Stimulated activated CD8-positive, alpha-beta memory T cell treated with anti-CD3 and anti-CD28 coated beads, Interleukin-15, amount 100 ng/mL, for 48 hours (primary cell): ENCODE results near the gene SRSF5.

Experiments used
- DNase-seq, 2 donors: peaks; one replicate each; pipeline ENCODE4 v3.0.0-alpha.2; 2020; ENCODE audit warnings: low read depth in 2 of 2

SRSF5 gene

DNA sequence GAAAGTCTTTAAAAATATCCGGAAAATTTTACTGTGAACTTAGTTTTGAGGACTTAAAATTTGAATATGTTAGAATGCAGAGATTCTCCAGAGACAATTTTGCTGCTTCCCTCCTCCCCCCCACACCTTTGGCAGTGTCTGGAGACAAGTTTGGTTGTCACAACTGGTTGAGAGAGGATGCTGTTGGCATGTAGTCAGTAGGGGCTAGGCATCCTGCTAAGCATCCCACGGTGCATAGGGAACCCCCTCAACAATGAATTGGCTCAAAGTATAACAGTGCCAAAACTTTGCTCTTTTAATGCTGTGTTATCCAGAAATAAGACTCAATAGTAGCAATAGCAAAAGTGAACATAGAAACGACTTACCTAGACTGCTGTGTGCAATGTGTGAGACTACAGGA lies 3.6 kb downstream of the SRSF5 start:
- no peak for DNase-seq

DNA sequence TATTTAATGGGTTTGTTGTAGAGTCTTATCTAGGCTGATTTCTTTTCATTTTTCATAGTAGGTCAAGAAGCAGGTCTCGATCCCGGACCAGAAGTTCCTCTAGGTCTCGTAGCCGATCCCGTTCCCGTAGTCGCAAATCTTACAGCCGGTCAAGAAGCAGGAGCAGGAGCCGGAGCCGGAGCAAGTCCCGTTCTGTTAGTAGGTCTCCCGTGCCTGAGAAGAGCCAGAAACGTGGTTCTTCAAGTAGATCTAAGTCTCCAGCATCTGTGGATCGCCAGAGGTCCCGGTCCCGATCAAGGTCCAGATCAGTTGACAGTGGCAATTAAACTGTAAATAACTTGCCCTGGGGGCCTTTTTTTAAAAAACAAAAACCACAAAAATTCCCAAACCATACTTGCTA lies 4.2 kb downstream of the SRSF5 start:
- DNase-seq = no peak

DNA sequence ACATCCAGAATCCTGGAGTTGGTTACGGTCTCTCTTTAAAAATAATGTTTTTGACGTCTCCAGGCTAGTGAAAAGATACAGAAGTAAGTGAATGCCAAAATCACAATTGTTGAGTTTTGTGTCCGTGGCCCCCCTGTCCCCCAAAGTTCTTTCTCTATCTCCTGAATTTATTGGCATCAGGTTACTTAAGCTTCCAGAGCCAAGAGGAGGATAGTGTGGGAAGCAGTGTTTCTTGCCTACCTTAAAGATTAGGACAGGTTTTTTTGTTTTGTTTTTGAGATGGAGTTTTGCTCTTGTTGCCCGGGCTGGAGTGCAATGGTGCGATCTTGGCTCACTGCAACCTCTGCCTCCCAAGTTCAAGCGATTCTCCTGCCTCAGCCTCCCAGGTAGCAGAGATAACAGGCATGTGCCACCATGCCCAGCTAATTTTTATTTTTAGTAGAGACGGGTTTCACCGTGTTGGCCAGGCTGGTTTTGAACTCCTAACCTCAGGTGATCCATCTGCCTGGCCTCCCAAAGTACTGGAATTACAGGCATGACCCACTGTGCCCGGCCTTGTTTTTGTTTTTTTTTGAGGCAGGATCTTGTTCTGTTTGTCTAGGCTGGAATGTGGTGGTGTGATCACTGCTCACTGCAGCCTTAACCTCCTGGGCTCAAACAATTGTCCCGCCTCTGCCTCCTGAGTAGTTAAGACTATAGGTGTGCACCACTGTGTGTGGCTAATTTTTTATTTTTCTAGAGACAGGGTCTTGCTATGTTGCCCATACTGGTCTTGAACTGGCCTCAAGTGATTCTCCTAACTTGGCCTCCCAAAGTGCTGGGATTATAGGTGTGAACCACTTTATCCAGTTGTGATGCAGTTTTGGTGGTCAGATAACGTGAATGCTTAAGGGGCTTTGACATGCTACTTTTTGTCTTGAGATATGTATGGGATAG lies 5.4 kb downstream of the SRSF5 start:
- no peak for DNase-seq

DNA sequence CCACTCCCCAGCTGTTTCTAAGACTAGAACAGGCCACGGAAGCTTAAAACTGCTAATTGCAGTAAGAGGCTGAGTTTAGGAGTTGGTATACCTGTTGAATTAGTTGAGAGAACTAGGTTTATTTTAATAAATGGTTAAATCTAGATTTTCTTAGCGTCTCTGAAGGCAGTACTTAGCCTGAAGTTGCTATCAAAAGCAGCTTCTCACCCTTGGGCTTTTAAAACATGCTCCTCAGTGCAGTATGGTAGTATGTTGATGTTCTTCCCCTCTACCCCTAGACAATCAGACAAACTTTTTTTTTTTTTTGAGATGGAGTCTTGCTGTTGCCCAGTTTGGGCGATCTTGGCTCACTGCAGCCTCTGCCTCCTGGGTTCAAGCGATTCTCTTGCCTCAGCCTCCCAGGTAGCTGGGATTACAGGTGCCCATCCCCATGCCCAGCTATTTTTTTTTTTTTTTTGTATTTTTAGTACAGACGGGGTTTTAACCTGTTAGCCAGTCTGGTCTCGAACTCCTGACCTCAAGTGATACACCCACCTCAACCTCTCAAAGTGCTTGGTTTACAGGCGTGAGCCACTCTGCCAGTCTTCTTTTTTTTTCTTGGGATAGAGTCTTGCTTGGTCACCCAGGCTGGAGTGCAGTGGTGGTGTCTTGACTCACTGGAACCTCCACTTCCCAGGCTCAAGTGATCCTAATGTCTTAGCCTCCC lies 6.8 kb downstream of the SRSF5 start:
- DNase-seq = no peak

DNA sequence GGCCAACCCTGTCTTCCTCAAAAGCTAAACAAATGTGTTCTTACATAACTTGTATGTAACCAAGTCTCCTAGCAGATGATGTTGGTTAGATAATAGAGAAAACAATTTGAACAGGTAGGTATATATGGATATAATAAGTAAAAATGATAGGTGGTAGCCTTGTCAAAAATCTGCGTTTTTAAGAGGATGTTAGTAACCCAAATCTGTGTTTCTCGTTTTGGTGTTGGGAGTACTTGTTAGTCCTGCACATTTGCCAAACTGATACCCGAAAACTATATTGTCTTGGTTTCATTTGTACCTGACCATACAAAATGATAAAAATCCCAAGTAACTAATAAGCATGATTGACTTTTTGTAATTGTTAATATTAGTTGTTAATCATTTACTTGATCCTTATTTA lies 8.1 kb downstream of the SRSF5 start:
- no peak for DNase-seq

DNA sequence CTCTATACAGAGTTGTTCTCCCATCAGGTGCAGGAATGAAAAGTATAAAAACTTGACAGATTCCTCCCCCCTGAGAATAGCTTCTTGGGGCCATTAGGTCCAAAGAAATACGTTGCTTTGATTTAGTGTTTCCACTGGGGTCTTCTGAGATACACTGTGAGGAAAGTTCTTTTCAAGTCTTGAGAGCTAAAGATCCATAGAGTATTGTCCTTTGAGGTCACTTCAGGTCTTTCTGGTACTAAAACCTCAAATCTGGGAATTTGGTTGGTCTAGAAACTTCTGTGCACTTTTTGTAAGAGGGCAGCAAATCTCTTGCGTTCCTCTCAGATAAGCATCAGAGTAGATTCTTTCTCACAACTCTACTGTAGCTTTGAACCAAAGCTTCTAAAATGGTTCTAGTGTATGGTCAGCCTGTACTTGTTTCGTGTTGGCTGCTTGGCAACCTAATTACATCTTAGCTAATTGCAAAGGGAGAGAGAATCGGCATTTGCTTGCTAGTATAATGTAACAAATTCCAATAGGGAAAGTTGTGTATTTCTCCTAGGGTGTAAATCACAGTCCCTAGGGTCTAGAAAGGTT lies 10.0 kb downstream of the SRSF5 start:
- DNase-seq = no peak

DNA sequence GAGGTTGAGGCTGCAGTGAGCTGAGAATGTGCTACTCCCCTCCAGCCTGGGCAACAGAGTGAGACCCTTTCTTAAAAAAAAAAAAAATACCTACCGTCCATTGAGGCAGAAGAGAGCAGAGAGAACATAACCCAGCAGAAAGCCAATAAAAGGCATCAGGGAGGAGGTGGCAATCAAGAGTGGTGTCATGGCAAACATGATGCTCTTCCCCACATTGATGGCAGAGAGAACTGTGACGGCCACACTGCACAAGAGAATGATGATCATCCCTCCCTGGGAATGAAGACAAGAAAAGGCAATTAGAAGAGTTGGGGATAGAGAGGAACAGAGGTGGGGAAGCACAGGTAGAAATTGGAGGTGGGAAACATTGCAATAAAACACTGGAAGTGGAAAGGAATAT lies 12.1 kb downstream of the SRSF5 start:
- no peak for DNase-seq

DNA sequence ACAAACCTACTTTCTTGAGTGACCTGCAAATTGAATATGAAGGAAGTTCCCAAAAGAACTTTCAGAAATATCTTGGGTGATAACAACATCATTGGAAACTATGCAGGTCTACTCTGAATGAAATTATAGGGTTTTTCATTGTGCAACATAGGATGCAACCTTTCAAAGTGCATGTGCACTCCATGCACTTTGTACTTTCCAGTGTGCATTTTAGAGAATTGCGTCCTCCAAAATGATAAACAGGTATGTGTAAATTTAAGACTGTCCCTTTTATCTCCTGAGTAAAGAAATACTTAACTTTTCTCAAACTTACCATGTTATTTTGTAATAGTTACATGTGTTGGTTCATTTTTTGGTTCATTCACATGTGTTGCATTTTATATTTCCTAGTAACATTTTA lies 13.2 kb downstream of the SRSF5 start:
- DNase-seq = no peak

DNA sequence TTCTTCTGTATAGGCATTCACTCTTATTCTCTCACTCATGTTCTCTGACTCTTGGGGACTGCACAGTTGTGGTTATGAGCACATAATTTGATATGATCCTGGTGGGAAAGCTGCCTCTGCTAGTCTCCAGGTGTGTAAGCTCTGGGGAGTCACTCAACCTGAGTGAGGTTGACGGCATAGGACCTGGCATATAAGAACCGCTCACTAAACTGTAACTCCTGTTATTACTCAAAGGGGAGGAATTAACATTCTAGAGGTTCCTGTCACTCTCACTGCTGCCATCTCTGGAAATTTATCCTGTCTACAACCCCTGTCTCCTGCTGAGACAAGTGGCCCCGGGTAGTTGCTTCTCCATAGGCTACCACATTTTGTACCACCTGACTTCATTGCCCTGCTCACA lies 14.0 kb downstream of the SRSF5 start:
- no peak for DNase-seq

DNA sequence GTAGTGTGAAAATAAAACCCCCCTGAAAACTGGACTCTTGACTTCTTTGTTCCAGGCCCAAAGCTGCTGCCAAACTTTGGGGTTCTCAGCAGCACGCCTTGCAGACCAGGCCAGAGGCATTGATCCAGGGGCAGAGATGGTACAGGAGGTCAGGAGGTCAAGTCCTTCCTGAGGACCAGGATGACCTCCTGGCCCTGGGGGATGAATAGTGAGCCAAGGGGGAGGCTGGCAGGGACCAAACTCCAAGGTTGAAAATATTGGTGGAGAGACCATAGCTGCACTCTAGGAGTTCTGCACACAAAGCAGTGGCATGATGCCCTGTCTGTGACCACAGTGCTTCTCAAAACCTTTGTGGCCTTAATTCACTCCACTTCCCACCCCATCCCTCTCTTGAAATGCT lies 18.0 kb downstream of the SRSF5 start:
- DNase-seq = no peak

DNA sequence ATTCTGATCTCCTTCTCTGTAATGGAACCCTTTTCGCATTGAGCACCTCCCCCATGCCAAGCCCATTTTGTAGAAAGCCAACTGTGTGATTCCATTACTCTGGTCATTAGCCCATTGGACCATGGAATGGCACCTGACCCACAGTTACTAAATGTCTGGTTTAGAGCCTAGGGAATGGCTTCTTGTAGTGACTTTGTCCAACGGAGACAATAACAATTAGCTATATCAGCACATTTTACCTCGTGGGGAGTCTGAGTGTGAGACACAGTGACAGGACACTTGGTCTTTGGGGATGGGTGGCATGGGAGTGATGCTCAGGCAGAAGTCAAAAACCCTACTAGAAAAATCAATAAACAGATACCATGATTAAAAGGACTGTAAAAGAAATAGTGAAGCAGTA lies 19.7 kb downstream of the SRSF5 start:
- no peak for DNase-seq

DNA sequence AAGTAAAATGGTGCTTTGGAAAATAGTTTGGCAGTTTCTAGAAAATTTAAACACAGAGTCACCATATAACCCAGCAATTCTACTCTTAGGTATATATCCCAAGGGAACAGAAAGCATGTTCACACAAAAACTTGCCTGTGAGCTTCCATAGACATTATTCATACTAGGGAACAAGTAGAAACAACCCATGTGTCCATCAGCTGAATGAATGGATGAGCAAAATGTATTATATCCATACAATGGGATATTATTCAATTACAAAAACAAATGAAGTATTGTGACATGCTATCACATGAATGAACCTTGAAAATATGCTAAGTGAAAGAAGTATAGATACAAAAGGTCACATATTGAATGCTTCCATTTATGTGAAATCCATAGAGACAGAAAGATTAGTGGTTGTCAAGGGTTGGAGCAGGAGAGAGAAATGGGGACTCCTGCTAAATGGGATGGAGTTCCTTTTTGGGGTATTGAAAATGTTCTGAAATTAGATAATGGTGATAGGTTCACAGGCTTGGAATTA lies 22.2 kb downstream of the SRSF5 start:
- DNase-seq = no peak

DNA sequence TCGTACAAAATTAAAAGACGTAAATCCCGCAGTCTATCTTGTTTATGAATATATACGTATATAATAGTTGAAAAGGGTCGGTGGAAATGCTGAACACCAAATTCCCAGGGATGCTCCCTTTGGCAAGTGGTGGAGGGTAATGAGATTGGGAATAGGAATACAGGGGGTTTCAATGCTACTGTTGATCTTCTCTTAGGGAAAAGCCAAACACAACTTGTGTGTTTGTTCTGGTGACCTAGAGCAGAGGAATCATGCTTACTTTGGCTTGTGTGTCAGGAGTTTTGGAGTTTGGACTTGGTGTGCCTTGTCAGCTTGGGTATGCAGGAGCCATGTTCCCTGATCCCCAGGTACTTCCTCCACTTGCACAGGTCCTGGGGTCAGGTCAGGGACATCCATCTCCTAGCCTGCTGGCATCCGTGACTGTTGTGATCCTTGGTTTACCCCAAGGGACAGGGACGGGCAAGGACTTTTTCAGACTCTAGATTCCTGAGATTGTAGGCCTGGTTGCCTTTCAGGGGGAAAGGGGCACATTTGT lies 26.0 kb downstream of the SRSF5 start:
- DNase-seq = no peak

DNA sequence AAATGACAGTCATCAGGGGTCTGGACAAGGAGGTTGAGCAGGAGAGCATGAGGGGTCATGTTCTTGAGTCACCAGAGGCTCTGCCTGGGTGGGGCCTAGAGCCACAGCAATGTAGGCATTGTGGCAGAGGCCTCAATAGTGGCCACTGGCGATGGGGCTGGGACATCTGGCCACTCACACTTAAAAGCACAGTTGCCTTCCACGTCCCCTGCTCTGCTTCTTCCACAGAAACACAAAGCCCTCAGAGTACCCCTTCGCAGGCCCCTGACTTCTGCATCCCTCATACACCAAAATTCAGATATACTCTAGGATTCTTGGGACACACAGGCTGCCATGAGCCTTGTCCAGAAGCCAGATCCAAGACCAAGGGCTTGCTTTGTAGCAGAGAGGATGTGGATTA lies 27.8 kb downstream of the SRSF5 start:
- no peak for DNase-seq

DNA sequence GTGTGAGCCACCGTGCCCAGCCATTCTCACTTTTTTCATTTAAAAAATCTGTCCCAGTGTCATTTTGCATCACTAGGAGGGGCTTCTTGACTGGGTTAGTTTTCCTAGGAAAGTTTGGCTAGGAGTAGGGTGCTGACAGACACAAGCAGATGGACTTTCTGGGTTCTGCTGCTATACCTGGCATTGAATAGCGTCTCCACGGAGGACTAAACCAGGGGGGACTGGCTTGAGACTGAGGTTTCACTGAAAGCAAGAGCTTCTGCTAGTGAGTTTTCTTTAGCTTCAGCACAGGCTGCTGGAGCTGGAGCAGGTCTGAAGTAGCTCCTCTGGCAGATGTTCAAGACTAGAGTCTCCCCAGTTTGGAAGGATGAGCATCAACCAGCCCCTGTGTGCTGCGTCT lies 28.7 kb downstream of the SRSF5 start:
- DNase-seq = no peak

DNA sequence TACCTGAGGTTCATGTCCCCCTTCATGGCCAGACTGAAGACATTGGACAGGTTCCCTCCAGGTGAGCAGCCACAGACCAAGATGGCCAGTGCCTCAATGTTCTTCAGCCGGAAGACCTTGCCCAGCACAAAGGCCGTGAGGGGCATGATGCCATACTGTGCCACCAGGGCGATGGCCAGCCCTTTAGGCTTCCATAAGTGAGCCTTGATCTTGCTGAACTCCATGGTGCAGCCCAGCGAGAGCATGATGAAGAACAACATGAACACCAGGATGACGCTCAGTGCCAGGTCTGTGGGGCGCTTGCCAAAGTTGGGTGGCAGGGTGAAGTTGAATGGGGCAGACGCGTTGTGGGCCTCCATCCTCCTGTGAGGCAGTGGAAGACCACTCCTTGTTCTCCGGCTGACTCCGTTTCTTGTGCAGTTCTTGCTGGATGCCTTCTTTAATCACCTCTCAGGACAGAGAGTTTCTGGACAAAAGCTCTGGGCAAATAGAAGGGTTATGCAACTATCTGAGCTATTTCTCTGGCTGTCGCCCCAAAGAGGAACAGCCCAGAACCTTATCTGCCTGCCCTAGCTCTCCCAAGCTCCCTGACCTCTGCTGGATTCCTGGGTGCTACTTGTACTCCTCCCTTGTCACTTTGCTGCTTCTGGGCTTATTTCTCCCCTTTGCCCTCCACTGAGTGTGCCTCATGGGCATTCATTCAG lies 30.0 kb downstream of the SRSF5 start, which contains the start of gene SLC10A1:
Gene SLC10A1, minus strand, starts transcription at position 445 of the 704 bp plus-strand sequence. Its CDS starts 86 bp downstream, at position 359.
- DNase-seq = no peak

DNA sequence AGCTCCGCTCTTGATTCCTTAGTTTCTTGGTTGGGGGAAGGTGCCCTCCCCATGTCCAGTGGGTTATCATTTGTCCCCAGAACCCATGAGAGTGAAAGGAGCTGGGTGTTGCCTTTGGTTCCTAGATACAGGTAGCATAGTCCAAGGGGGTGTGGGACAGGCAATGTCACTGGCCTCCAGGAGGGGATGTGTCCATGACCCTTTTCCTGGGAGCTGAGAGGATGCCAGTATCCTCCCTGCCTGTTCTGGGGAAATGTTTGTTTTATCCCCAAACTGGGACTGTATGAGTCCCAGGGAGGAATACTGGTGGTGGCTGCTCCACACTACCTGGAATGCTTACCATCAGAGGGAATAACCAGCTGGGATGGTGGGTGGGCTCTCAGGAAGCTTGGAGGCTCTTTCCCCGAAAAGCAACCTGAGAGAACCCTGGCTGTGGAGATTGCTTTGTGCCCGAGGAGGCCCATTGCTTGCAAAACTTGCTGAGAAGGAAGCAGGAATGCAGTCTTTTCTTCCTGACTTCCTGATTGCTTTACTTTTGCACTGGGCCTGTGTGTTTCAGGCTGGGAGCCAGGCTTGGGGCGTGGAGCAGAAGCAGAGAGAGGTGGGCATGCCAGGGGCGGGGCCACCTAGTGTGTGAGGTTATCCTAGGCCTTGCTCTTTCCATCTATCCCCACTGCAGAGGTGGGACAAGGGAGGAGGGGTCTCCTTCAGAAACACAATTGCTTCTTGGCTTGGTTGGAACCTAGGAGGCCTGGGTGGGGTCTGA lies 30.8 kb downstream of the SRSF5 start:
- no peak for DNase-seq

DNA sequence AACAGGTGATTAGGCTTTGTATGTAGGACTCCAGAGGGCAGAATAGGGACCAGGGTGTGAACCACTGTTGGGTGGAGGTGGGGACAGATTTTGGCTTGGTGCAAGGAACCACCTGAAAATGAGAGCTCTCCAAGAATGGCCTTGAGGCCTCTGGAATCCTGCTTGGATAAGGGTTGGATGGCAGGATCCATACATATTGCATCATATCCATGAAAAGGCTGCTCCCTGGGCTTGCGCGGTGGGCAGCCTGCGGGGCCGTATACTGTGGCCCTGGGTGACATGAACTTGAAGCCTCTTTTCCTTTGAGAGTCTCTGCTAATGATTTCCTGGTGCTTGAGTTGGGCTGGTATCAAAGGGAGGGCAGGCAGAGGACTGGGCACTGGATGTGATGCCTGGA lies 31.4 kb downstream of the SRSF5 start:
- no peak for DNase-seq

DNA sequence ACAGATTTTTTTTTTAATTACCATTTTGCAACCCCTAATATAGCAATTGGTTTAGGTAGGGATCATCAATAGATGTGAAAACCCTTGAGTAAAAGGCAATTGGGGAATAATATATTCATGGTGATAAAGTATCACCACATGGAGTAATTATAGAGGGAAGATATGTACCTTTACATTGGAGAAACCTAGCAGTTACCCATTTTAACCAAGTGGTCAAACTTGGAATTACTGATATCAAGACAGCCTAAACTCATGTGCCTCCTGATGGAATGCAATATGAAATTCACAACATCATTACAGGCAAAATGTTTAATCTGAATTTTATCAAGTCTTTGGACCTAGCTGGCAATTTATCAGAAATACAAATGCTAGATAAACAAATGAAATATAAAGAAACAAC lies 36.8 kb downstream of the SRSF5 start:
- DNase-seq = no peak

DNA sequence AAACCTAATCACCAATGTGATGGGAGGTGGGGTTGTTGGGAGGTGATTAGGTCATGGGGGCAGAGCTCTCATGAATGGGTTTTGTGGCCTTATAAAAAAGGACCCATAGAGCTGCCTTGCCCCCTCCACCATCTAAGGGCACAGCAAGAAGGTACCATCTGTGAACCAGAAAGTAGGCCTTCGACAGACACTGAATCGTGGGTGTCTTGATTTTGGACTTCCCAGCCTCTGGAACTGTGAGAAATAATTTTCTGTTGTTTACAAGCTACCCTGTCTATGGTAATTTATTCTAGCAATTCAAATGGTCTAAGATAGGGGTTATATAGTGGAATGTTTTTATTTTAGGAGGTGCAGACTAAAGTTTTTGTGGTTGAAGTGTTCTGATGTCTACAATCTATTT lies 38.0 kb downstream of the SRSF5 start:
- no peak for DNase-seq

DNA sequence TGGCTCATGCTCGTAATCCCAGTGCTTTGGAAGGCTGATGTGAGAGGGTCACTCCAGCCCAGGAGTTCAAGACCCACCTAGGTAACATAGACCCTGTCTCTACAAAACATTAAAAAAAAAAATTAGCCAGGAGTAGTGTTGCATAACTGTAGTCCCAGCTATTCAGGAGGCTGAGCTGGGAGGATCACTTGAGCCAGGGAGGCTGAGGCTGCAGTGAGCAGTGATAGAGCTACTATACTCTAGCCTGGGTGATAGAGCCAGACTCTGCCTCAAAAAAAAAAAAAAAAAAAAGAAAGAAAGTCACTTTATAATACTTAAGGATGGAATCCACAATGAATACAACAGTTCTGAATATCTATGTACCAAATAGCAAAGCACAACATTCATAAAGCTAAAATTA lies 40.2 kb downstream of the SRSF5 start:
- no peak for DNase-seq
